ENCODE data around the gene CPT1B.
A peak's percentile ranks its signal among the peaks of the same experiment; 100 is the strongest.

The CPT1B gene

DNA sequence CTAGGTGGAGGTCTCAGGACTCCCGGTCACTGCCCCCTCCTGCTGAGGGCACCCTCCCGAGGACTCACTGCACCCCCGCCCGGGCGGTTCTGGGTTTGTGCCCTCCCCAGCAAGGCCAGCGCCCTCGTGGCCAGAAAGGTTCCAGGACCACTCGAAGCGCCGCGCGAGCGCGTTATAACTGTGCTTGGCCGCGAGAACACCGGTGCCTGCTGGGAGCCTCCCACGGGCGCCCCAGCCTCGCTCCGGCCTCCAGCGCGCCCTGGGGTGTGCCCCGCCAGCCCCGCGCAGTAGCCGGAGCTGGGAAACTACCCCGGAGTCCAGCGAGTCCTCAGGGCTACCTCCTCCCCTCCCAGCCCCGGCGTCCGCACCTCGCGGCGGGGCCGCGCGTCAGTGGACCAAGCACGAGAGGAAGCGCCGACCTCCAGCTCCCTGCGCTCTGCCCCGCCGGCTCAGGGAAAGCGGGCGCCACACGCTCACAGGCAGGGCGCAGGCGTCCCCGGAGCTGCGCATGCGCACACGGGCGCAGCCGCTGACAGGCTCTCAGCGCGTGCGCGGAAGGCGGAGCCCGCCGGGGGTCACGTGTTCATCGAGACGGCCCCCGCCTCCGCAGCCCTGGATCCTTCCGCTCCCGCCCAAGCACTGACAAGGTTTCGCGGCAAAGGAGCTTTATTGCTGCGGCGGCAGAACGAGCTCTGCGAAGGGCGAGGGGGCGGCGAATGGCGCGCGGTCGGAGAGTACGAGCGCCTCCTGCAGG lies 52.9 kb downstream of the CPT1B start, which contains the start of gene SCO2:
TSS of gene SCO2 (minus strand) at position 495 of the 754 bp plus-strand sequence. CDS start 1,187 bp downstream, outside the sequence.
- peak; percentile 98 for DNase-seq (ENCODE audit: low read depth)
- TF ChIP-seq, protein P1, sequence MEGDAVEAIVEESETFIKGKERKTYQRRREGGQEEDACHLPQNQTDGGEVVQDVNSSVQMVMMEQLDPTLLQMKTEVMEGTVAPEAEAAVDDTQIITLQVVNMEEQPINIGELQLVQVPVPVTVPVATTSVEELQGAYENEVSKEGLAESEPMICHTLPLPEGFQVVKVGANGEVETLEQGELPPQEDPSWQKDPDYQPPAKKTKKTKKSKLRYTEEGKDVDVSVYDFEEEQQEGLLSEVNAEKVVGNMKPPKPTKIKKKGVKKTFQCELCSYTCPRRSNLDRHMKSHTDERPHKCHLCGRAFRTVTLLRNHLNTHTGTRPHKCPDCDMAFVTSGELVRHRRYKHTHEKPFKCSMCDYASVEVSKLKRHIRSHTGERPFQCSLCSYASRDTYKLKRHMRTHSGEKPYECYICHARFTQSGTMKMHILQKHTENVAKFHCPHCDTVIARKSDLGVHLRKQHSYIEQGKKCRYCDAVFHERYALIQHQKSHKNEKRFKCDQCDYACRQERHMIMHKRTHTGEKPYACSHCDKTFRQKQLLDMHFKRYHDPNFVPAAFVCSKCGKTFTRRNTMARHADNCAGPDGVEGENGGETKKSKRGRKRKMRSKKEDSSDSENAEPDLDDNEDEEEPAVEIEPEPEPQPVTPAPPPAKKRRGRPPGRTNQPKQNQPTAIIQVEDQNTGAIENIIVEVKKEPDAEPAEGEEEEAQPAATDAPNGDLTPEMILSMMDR (conservative IDR thresholded peaks at IDR 0.05; ENCODE audit: low read depth, low read length) = peak; percentile 53
- H3K4me3 ChIP-seq (ENCODE audit: low read depth, low read length) = peak within 1 kb of the TSS; percentile 84

DNA sequence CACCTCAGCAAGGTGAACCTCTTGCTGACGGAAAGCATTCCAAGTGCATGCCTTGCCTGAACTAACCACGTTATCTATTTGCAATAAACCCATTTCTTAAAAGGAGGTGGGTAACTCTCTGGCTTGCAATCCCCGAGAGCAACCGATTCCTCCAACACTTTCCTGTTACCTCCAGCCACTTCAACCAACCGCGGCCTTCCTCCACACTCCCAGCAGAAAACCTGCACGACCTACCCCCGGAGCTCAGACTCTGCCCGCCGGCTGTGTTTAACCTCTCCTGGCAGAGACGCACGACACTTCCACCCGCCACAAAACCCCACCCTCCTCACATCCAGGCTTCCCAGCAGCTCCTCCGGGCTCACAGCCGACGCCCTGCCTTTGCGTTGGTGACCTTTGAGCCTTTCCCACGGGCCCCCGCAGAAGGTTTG lies 53.5 kb downstream of the CPT1B start:
- TF ChIP-seq, protein P1 (conservative IDR thresholded peaks at IDR 0.05; ENCODE audit: low read depth, low read length) = no peak
- peak overlapping the region; percentile 84 for H3K4me3 ChIP-seq (ENCODE audit: low read depth, low read length)
- DNase-seq (ENCODE audit: low read depth) = no peak

DNA sequence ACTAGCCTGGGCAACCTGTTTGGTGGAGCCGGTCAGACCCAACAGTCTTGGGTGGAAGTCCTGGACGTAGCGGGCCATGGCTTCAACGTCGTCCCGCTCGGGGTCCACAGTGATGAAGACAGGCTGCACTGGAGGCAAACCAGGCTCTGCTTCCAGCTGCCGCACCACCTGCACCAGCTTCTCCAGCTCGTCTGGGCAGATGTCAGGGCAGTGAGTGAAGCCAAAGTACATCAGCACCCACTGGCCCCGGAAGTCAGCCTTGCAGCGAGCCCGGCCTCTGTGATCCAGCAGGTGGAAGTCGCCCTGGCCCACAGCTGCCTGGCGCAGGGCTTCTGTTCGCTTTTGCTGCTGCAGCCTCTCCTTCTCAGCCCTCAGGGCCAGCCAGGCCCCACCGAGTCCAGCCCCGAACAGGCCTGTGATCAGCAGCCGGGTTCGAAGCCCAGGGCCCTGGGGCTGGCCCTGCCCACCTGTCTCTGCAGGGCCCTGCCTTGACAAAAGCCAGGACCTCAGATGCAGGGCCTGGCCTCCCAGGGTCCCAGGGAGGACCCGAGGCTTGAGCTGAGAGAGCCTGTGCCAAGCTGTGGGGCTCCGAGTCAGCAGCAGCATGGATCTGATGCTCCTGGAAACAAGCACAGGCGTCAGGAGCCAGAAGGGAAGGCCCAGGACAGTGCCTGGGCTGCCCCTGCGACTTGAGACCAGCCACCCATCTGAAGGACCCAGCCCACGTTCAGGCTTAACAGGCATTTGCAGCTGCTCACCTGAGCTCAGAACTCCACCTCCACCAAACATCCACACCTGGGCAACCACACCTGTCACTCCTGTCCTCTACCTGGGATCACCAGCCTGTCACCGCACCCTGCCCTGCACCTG lies 54.2 kb downstream of the CPT1B start:
- TF ChIP-seq, protein P1 (conservative IDR thresholded peaks at IDR 0.05; ENCODE audit: low read depth, low read length) = no peak
- peak overlapping the region; percentile 84 for H3K4me3 ChIP-seq (ENCODE audit: low read depth, low read length)
- DNase-seq (ENCODE audit: low read depth) = no peak

DNA sequence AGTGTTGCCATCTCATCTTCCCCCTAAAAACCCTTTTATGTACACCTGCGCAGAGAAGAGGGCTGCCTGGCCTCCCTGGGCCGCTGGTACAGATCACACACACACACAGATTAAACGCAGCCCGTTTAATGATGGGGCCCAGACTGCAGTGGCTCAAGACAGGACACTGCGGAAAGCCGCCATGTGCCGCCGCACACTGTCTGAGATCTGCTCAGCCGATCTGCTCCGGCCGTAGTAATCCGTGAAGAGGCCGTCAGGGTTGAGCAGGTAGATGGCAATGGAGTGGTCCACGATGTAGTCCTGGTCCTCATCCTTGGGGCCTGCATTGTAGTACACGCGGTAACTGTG lies 54.8 kb downstream of the CPT1B start:
- TF ChIP-seq, protein P1 (conservative IDR thresholded peaks at IDR 0.05; ENCODE audit: low read depth, low read length) = no peak
- no peak for DNase-seq (ENCODE audit: low read depth)
- no peak overlapping the region for H3K4me3 ChIP-seq (ENCODE audit: low read depth, low read length)

DNA sequence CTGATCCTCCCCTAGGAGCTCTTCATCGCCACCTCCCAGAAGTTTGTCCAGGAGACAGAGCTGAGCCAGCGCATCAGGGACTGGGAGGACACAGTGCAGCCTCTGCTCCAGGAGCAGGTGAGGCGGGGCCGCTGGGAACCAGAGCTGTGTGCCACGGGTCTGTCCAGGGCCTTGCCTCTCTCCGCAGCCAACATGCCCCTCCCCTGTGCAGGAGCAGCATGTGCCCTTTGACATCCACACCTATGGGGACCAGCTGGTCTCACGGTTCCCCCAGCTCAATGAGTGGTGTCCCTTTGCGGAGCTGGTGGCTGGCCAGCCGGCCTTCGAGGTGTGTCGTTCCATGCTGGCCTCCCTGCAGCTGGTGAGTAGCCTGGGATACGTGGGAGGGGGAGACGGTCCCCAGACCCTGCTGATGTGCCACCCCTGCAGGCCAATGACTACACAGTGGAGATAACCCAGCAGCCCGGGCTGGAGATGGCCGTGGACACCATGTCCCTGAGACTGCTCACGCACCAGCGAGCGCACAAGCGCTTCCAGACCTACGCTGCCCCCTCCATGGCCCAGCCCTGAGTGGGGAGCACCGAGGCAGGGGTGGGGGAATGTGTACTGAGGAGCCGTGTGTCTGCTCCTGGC lies 55.3 kb downstream of the CPT1B start:
- DNase-seq (ENCODE audit: low read depth) = no peak
- TF ChIP-seq, protein P1 (conservative IDR thresholded peaks at IDR 0.05; ENCODE audit: low read depth, low read length) = no peak
- H3K4me3 ChIP-seq (ENCODE audit: low read depth, low read length) = no peak overlapping the region

DNA sequence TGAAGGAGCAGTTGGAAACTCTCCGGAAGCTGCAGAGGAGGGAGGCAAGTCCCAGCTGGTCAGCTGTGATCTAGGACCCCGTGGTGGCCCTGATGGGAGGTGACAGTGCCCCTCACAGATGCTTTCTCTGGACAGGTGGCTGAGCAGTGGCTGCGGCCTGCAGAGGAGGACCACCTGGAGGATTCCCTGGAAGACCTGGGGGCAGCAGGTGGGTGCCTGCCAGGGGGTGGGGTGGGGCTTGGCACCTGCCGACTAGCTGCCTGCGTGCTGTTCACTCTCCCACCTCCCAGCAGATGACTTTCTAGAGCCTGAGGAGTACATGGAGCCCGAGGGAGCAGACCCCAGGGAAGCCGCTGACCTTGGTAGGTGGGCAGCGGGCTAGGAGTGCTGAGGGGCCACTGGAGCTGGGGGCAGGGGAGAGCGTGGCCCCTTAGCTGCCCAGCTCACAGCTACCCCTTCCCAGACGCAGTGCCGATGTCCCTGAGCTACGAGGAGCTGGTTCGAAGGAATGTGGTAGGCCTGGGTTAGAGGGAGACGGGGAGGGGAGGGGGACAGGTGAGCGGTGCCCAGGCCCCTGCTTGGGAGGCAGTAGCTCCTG lies 55.9 kb downstream of the CPT1B start:
- no peak for DNase-seq (ENCODE audit: low read depth)
- H3K4me3 ChIP-seq (ENCODE audit: low read depth, low read length) = no peak overlapping the region
- TF ChIP-seq, protein P1 (conservative IDR thresholded peaks at IDR 0.05; ENCODE audit: low read depth, low read length) = no peak
